Measurements from ENCODE around the gene CNTN4. TPM values are rescaled to one million over a fixed set of nuclear protein-coding genes. Genes with fewer than 3 reads are reported as not detected.

CNTN4 gene
- polyA plus RNA-seq, 4 donors = 0.27 to 6.5 (median 2.6) TPM; not detected in 1

GRCh38 chr3:2130726-2131125, 32.1 kb downstream of the CNTN4 start:
- H3K27ac ChIP-seq (ENCODE audit: low read depth in 1 of 3, low read length in 2 of 3) = no peak overlapping the region
- no peaks in the 10 kb centered on the region for H3K4me1 ChIP-seq (ENCODE audit: control insufficient read depth in 3 of 3, insufficient read depth in 2 of 3, low read depth in 1 of 3, low read length in 2 of 3)
- WGBS, 3 donors = 27 to 33% (median 28%) methylated on average over 2 of the region's 2 CpGs
- peaks cover 0 to 6% of the 10 kb centered on the region in 2 donors for H3K9me3 ChIP-seq (ENCODE audit: control insufficient read depth in 2 of 2, insufficient read depth in 1 of 2, low read depth in 1 of 2, low read length in 1 of 2)
- no peaks in the 10 kb centered on the region for H3K36me3 ChIP-seq (ENCODE audit: control insufficient read depth in 3 of 3, insufficient read depth in 2 of 3, low read depth in 1 of 3, low read length in 3 of 3)
- DNase-seq (no peak), FAIRE-seq (no peak)
- H3K4me3 ChIP-seq (ENCODE audit: low read depth in 1 of 3, low read length in 3 of 3) = no peak overlapping the region
- H3K27me3 ChIP-seq (ENCODE audit: control insufficient read depth in 3 of 3, insufficient read depth in 3 of 3, low read length in 3 of 3) = peaks cover 0 to 6% (median 0%) of the 10 kb centered on the region in 3 donors

GRCh38 chr3:2133146-2133545, 34.5 kb downstream of the CNTN4 start:
- Histone ChIP-seq H3K4me3 (ENCODE audit: low read depth in 1 of 3, low read length in 3 of 3) (no peak overlapping the region), H3K36me3 (ENCODE audit: control insufficient read depth in 3 of 3, insufficient read depth in 2 of 3, low read depth in 1 of 3, low read length in 3 of 3) (no peaks in the 10 kb centered on the region), H3K9me3 (ENCODE audit: control insufficient read depth in 2 of 2, insufficient read depth in 1 of 2, low read depth in 1 of 2, low read length in 1 of 2) (peaks cover 0 to 6% of the 10 kb centered on the region in 2 donors), H3K27me3 (ENCODE audit: control insufficient read depth in 3 of 3, insufficient read depth in 3 of 3, low read length in 3 of 3) (no peaks in the 10 kb centered on the region), H3K4me1 (ENCODE audit: control insufficient read depth in 3 of 3, insufficient read depth in 2 of 3, low read depth in 1 of 3, low read length in 2 of 3) (no peaks in the 10 kb centered on the region), H3K27ac (ENCODE audit: low read depth in 1 of 3, low read length in 2 of 3) (no peak overlapping the region)
- FAIRE-seq = no peak
- DNase-seq = peak in 1 of 2 donors; percentile 59

GRCh38 chr3:2137651-2138050, 39.0 kb downstream of the CNTN4 start:
- H3K36me3 ChIP-seq (ENCODE audit: control insufficient read depth in 3 of 3, insufficient read depth in 2 of 3, low read depth in 1 of 3, low read length in 3 of 3) = no peaks in the 10 kb centered on the region
- FAIRE-seq (no peak), DNase-seq (no peak)
- H3K27ac ChIP-seq (ENCODE audit: low read depth in 1 of 3, low read length in 2 of 3) = no peak overlapping the region
- H3K9me3 ChIP-seq (ENCODE audit: control insufficient read depth in 2 of 2, insufficient read depth in 1 of 2, low read depth in 1 of 2, low read length in 1 of 2) = peaks cover 0 to 11% of the 10 kb centered on the region in 2 donors
- H3K27me3 ChIP-seq (ENCODE audit: control insufficient read depth in 3 of 3, insufficient read depth in 3 of 3, low read length in 3 of 3) = peaks cover 0 to 14% (median 0%) of the 10 kb centered on the region in 3 donors
- no peak overlapping the region for H3K4me3 ChIP-seq (ENCODE audit: low read depth in 1 of 3, low read length in 3 of 3)
- H3K4me1 ChIP-seq (ENCODE audit: control insufficient read depth in 3 of 3, insufficient read depth in 2 of 3, low read depth in 1 of 3, low read length in 2 of 3) = no peaks in the 10 kb centered on the region
- 56 to 73% (median 66%) methylated on average over 5 of the region's 5 CpGs for WGBS, 3 donors

- Histone ChIP-seq H3K4me1 (ENCODE audit: control insufficient read depth in 3 of 3, insufficient read depth in 2 of 3, low read depth in 1 of 3, low read length in 2 of 3) (no peaks in the 10 kb centered on the region), H3K27me3 (ENCODE audit: control insufficient read depth in 3 of 3, insufficient read depth in 3 of 3, low read length in 3 of 3) (peaks cover 0 to 24% (median 0%) of the 10 kb centered on the region in 3 donors), H3K27ac (ENCODE audit: low read depth in 1 of 3, low read length in 2 of 3) (no peak overlapping the region), H3K4me3 (ENCODE audit: low read depth in 1 of 3, low read length in 3 of 3) (no peak overlapping the region), H3K9me3 (ENCODE audit: control insufficient read depth in 2 of 2, insufficient read depth in 1 of 2, low read depth in 1 of 2, low read length in 1 of 2) (peaks cover 0 to 5% of the 10 kb centered on the region in 2 donors), H3K36me3 (ENCODE audit: control insufficient read depth in 3 of 3, insufficient read depth in 2 of 3, low read depth in 1 of 3, low read length in 3 of 3) (no peaks in the 10 kb centered on the region)
- FAIRE-seq (no peak), DNase-seq (peak in 1 of 2 donors; percentile 33)
- WGBS, 3 donors = 15 to 72% (median 35%) methylated on average over 1 of the region's 1 CpG
Observed at GRCh38 chr3:2141482-2141881, 42.8 kb downstream of the CNTN4 start.

GRCh38 chr3:2148561-2149340, 50.1 kb downstream of the CNTN4 start:
- FAIRE-seq (no peak), DNase-seq (no peak)
- Histone ChIP-seq H3K4me3 (ENCODE audit: low read depth in 1 of 3, low read length in 3 of 3) (no peak overlapping the region), H3K9me3 (ENCODE audit: control insufficient read depth in 2 of 2, insufficient read depth in 1 of 2, low read depth in 1 of 2, low read length in 1 of 2) (no peaks in the 10 kb centered on the region), H3K36me3 (ENCODE audit: control insufficient read depth in 3 of 3, insufficient read depth in 2 of 3, low read depth in 1 of 3, low read length in 3 of 3) (no peaks in the 10 kb centered on the region), H3K27me3 (ENCODE audit: control insufficient read depth in 3 of 3, insufficient read depth in 3 of 3, low read length in 3 of 3) (peaks cover 0 to 6% (median 0%) of the 10 kb centered on the region in 3 donors), H3K27ac (ENCODE audit: low read depth in 1 of 3, low read length in 2 of 3) (no peak overlapping the region), H3K4me1 (ENCODE audit: control insufficient read depth in 3 of 3, insufficient read depth in 2 of 3, low read depth in 1 of 3, low read length in 2 of 3) (no peaks in the 10 kb centered on the region)
- 84 to 93% (median 86%) methylated on average over 10 of the region's 10 CpGs for WGBS, 3 donors

- Histone ChIP-seq H3K4me3 (ENCODE audit: low read depth in 1 of 3, low read length in 3 of 3) (no peak overlapping the region), H3K36me3 (ENCODE audit: control insufficient read depth in 3 of 3, insufficient read depth in 2 of 3, low read depth in 1 of 3, low read length in 3 of 3) (no peaks in the 10 kb centered on the region), H3K27ac (ENCODE audit: low read depth in 1 of 3, low read length in 2 of 3) (no peak overlapping the region), H3K4me1 (ENCODE audit: control insufficient read depth in 3 of 3, insufficient read depth in 2 of 3, low read depth in 1 of 3, low read length in 2 of 3) (no peaks in the 10 kb centered on the region), H3K9me3 (ENCODE audit: control insufficient read depth in 2 of 2, insufficient read depth in 1 of 2, low read depth in 1 of 2, low read length in 1 of 2) (peaks cover 0 to 2% of the 10 kb centered on the region in 2 donors), H3K27me3 (ENCODE audit: control insufficient read depth in 3 of 3, insufficient read depth in 3 of 3, low read length in 3 of 3) (peaks cover 0 to 14% (median 0%) of the 10 kb centered on the region in 3 donors)
- no peak for FAIRE-seq
- 89% methylated on average over 2 of the region's 2 CpGs for WGBS, 3 donors
- no peak for DNase-seq
Observed at GRCh38 chr3:2153053-2153452, 54.4 kb downstream of the CNTN4 start.

- DNase-seq = no peak
- no peak for FAIRE-seq
- peaks cover 0 to 2% of the 10 kb centered on the region in 2 donors for H3K9me3 ChIP-seq (ENCODE audit: control insufficient read depth in 2 of 2, insufficient read depth in 1 of 2, low read depth in 1 of 2, low read length in 1 of 2)
- 62 to 70% (median 65%) methylated on average over 5 of the region's 5 CpGs for WGBS, 3 donors
- no peaks in the 10 kb centered on the region for H3K36me3 ChIP-seq (ENCODE audit: control insufficient read depth in 3 of 3, insufficient read depth in 2 of 3, low read depth in 1 of 3, low read length in 3 of 3)
- H3K4me3 ChIP-seq (ENCODE audit: low read depth in 1 of 3, low read length in 3 of 3) = no peak overlapping the region
- peaks cover 0 to 14% (median 0%) of the 10 kb centered on the region in 3 donors for H3K27me3 ChIP-seq (ENCODE audit: control insufficient read depth in 3 of 3, insufficient read depth in 3 of 3, low read length in 3 of 3)
- H3K27ac ChIP-seq (ENCODE audit: low read depth in 1 of 3, low read length in 2 of 3) = no peak overlapping the region
- H3K4me1 ChIP-seq (ENCODE audit: control insufficient read depth in 3 of 3, insufficient read depth in 2 of 3, low read depth in 1 of 3, low read length in 2 of 3) = no peaks in the 10 kb centered on the region
Observed at GRCh38 chr3:2153547-2153946, 54.9 kb downstream of the CNTN4 start.

- H3K9me3 ChIP-seq (ENCODE audit: control insufficient read depth in 2 of 2, insufficient read depth in 1 of 2, low read depth in 1 of 2, low read length in 1 of 2) = peaks cover 0 to 2% of the 10 kb centered on the region in 2 donors
- DNase-seq (no peak), FAIRE-seq (no peak)
- no peaks in the 10 kb centered on the region for H3K4me1 ChIP-seq (ENCODE audit: control insufficient read depth in 3 of 3, insufficient read depth in 2 of 3, low read depth in 1 of 3, low read length in 2 of 3)
- no peaks in the 10 kb centered on the region for H3K36me3 ChIP-seq (ENCODE audit: control insufficient read depth in 3 of 3, insufficient read depth in 2 of 3, low read depth in 1 of 3, low read length in 3 of 3)
- H3K4me3 ChIP-seq (ENCODE audit: low read depth in 1 of 3, low read length in 3 of 3) = no peak overlapping the region
- 29 to 32% (median 31%) methylated on average over 3 of the region's 3 CpGs for WGBS, 3 donors
- no peak overlapping the region for H3K27ac ChIP-seq (ENCODE audit: low read depth in 1 of 3, low read length in 2 of 3)
- peaks cover 0 to 14% (median 0%) of the 10 kb centered on the region in 3 donors for H3K27me3 ChIP-seq (ENCODE audit: control insufficient read depth in 3 of 3, insufficient read depth in 3 of 3, low read length in 3 of 3)
Observed at GRCh38 chr3:2154621-2155020, 56.0 kb downstream of the CNTN4 start.
